ENCODE data around the gene GLYATL3.

GRCh38 chr6:49551866-49552129 is 52.1 kb downstream of the GLYATL3 start:
- no peak for TF ChIP-seq POLR2A (IDR thresholded peaks at IDR 0.05; ENCODE audit: low read depth, low read length)
- TF ChIP-seq, protein P1, sequence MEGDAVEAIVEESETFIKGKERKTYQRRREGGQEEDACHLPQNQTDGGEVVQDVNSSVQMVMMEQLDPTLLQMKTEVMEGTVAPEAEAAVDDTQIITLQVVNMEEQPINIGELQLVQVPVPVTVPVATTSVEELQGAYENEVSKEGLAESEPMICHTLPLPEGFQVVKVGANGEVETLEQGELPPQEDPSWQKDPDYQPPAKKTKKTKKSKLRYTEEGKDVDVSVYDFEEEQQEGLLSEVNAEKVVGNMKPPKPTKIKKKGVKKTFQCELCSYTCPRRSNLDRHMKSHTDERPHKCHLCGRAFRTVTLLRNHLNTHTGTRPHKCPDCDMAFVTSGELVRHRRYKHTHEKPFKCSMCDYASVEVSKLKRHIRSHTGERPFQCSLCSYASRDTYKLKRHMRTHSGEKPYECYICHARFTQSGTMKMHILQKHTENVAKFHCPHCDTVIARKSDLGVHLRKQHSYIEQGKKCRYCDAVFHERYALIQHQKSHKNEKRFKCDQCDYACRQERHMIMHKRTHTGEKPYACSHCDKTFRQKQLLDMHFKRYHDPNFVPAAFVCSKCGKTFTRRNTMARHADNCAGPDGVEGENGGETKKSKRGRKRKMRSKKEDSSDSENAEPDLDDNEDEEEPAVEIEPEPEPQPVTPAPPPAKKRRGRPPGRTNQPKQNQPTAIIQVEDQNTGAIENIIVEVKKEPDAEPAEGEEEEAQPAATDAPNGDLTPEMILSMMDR (conservative IDR thresholded peaks at IDR 0.05; ENCODE audit: low read depth, low read length): no peak
- no peak for TF ChIP-seq RAD21 (IDR thresholded peaks at IDR 0.05; ENCODE audit: low read length)
- TF ChIP-seq CEBPB (IDR thresholded peaks at IDR 0.05; ENCODE audit: low read depth, low read length): no peak
- TF ChIP-seq SMC3 (IDR thresholded peaks at IDR 0.05; ENCODE audit: low read depth, low read length): no peak
- no peak for TF ChIP-seq FOS (IDR thresholded peaks at IDR 0.05; ENCODE audit: low read depth, low read length)
- TF ChIP-seq MAFK (IDR thresholded peaks at IDR 0.05; ENCODE audit: low read depth, low read length): no peak
- no peak for TF ChIP-seq MXI1 (IDR thresholded peaks at IDR 0.05; ENCODE audit: borderline replicate concordance, low read depth, low read length)
- no peak for TF ChIP-seq MAZ (IDR thresholded peaks at IDR 0.05; ENCODE audit: borderline replicate concordance, low read depth, low read length)
- no peak for TF ChIP-seq RCOR1 (IDR thresholded peaks at IDR 0.05; ENCODE audit: insufficient replicate concordance, low read length)

All from IMR-90 (cell line).